Heart left ventricle (tissue), 16 donors: ENCODE data around the gene PHKA2. TPM values are rescaled to one million over a fixed set of nuclear protein-coding genes. Genes with fewer than 3 reads are reported as not detected.
A peak's percentile ranks its signal among the peaks of the same experiment; 100 is the strongest.

Experiments used
- ATAC-seq, 4 donors: fragments of 200-7000 bp; cut with Tn5 transposase; one replicate each; pipeline ENCODE4 v1.9.1; 2020 to 2022; ENCODE audit warnings: moderate library complexity in 4 of 4, mild to moderate bottlenecking in 3 of 4, moderate number of reproducible peaks in 1 of 4
- DNase-seq, 5 donors: peaks; one replicate each; pipeline ENCODE4 v3.0.0-alpha.2; 2020
- H3K27ac ChIP-seq, 12 donors: fragments of 200-600 bp; sonication (generic) in 4 of 12; one replicate each; pipeline versions ENCODE4 v1.5.0 to v1.8.0; 2016 to 2022; ENCODE audit warnings: mild to moderate bottlenecking in 2 of 12
- H3K27me3 ChIP-seq, 9 donors: fragments of 200-600 bp; sonication (generic) in 2 of 9; one replicate each; pipeline versions ENCODE4 v1.5.1 to v1.8.0; 2016 to 2022; ENCODE audit warnings: mild to moderate bottlenecking in 3 of 9
- H3K36me3 ChIP-seq, 9 donors: fragments of 200-600 bp; sonication (generic) in 2 of 9; one replicate each; pipeline versions ENCODE4 v1.5.0 to v1.8.0; 2018 to 2022; ENCODE audit warnings: mild to moderate bottlenecking in 2 of 9
- H3K4me1 ChIP-seq, 12 donors: fragments of 200-600 bp; sonication (generic) in 4 of 12; one replicate each; pipeline versions ENCODE4 v1.5.0 to v1.8.0; 2016 to 2022; ENCODE audit warnings: mild to moderate bottlenecking in 3 of 12
- H3K4me3 ChIP-seq, 12 donors: fragments of 200-600 bp; sonication (generic) in 4 of 12; one replicate each; pipeline versions ENCODE4 v1.5.0 to v1.8.0; 2017 to 2022; ENCODE audit warnings: mild to moderate bottlenecking in 9 of 12, moderate library complexity in 4 of 12
- H3K9me3 ChIP-seq, 12 donors: fragments of 200-600 bp; sonication (generic) in 4 of 12; one replicate each; pipeline versions ENCODE4 v1.5.0 to v1.8.0; 2016 to 2022; ENCODE audit warnings: mild to moderate bottlenecking in 1 of 12
- CTCF ChIP-seq, 12 donors: fragments of 200-600 bp; sonication (generic) in 4 of 12; IDR thresholded peaks; one replicate each; pipeline versions ENCODE4 v1.5.0 to v1.8.0; 2018 to 2022; ENCODE audit warnings: antibody characterized with exemption in 12 of 12, mild to moderate bottlenecking in 5 of 12
- POLR2A ChIP-seq, 2 donors: fragments of 450-650 bp; IDR thresholded peaks; one replicate each; pipeline ENCODE4 v1.6.1; 2017; ENCODE audit warnings: antibody characterized with exemption in 2 of 2, mild to moderate bottlenecking in 2 of 2, moderate library complexity in 2 of 2
- WGBS, 4 donors: extraction: QIAGEN DNeasy Blood & Tissue Kit in 2 of 4; methylation state at CpG; one replicate each; pipeline versions ENCODE4 v1.1.5 to v1.1.7; 2013 to 2018; 5-methylcytosine and 5-hydroxymethylcytosine counted together
- intact Hi-C, 10 donors: fragments of 100-400 bp; cut with DNase I; formaldehyde crosslinking; loops; one replicate each; pipeline versions ENCODE4 v1.11.1 to v1.14.2; 2022
- polyA plus RNA-seq, 2 donors: library from polyadenylated mRNA; stranded (reverse); fragments of 200-250 nt; gene quantifications; one replicate each; pipeline ENCODE4 v1.2.3, GENCODE V29; 2013
- total RNA-seq, 9 donors: library from RNA; depleted of rRNA in 2 of 9; stranded (reverse); fragments of >200 nt in 2 of 9; fragmentation: NEBNext Ultra II Directional in 3 of 9; extraction: Animal tissue kit (Norgen Biotek cat#: 25700) in 3 of 9; gene quantifications; one replicate each; pipeline versions ENCODE4 v1.1.0 to v1.2.4, GENCODE V29; 2016 to 2023
- donor health status: ischemic (EF 13 %, LVEDD 7.1; RV severe dilation, severe dysfunction).
- donor health status: healthy with polysubstance abuse.
- donor health status: DM: no; HTN: yes; CAD: no.
- donor health status: DM: no; HTN: no; CAD: no.
- donor health status: ischemic (EF 25% LVEDD 6.9; RV normal size, moderate dysfunction).
- donor health status: ischemic (EF 25% LVEDD 5.7; RV mildly dilated, moderate dysfunction).
- donor health status: healthy.
- donor health status: DM: yes; HTN: yes; CAD: no.
- donor health status: ischemic (EF 35%, LVEDD 5.7; RV mildly dilated, moderate dysfunction).
- donor health status: nonischemic (EF 11% LVEDD 7.7; RV severe dilation, severe dysfunction).
- donor health status: DM: yes; HTN: yes; CAD: no.
- donor health status: PGD.
- donor health status: ischemic (EF 29% LVEDD 5.4; RV normal size, mild dysfunction).
- donor health status: nonischemic (EF 23%, LVEDD 6.1; RV moderate dilation, normal function).

PHKA2 gene
- total and polyA plus RNA-seq, 11 donors: 13.8 to 45.7 (median 26.9) TPM

- H3K27ac ChIP-seq: no peak overlapping the region
- H3K4me1 ChIP-seq: no peaks in the 10 kb centered on the region
- no peak overlapping the region for H3K4me3 ChIP-seq
- no peak for DNase-seq
- WGBS, 4 donors: 90 to 96% (median 94%) methylated on average over 8 of the region's 8 CpGs
- ATAC-seq: no peak
- H3K36me3 ChIP-seq: peaks cover 0 to 48% (median 28%) of the 10 kb centered on the region in 9 donors
- peaks cover 0 to 10% (median 0%) of the 10 kb centered on the region in 12 donors for H3K9me3 ChIP-seq
- TF ChIP-seq CTCF (IDR thresholded peaks at IDR 0.05) (no peak), POLR2A (IDR thresholded peaks at IDR 0.05) (no peak)
- H3K27me3 ChIP-seq: no peaks in the 10 kb centered on the region
- intact Hi-C loops: no loop called here
Observed at GRCh38 chrX:18920079-18920478, 63.8 kb downstream of the PHKA2 start.

- no peak for DNase-seq
- peaks cover 0 to 10% (median 0%) of the 10 kb centered on the region in 12 donors for H3K9me3 ChIP-seq
- no peaks in the 10 kb centered on the region for H3K27me3 ChIP-seq
- H3K4me1 ChIP-seq: no peaks in the 10 kb centered on the region
- H3K4me3 ChIP-seq: no peak overlapping the region
- no peak for TF ChIP-seq POLR2A (IDR thresholded peaks at IDR 0.05)
- TF ChIP-seq CTCF (IDR thresholded peaks at IDR 0.05): no peak
- intact Hi-C loops: no loop called here
- H3K36me3 ChIP-seq: peaks cover 0 to 49% (median 18%) of the 10 kb centered on the region in 9 donors
- no peak overlapping the region for H3K27ac ChIP-seq
- peak in 1 of 4 donors; percentile 18 for ATAC-seq
- 87 to 95% (median 91%) methylated on average over 7 of the region's 7 CpGs for WGBS, 4 donors
Observed at GRCh38 chrX:18917831-18918230, 66.1 kb downstream of the PHKA2 start.

GRCh38 chrX:18906286-18906685, 77.6 kb downstream of the PHKA2 start:
- Histone ChIP-seq H3K36me3 (peaks cover 0 to 65% (median 40%) of the 10 kb centered on the region in 9 donors), H3K4me1 (no peaks in the 10 kb centered on the region), H3K9me3 (no peaks in the 10 kb centered on the region), H3K27ac (no peak overlapping the region), H3K27me3 (no peaks in the 10 kb centered on the region), H3K4me3 (no peak overlapping the region)
- TF ChIP-seq CTCF (IDR thresholded peaks at IDR 0.05) (no peak), POLR2A (IDR thresholded peaks at IDR 0.05) (no peak)
- 81 to 97% (median 90%) methylated on average over 6 to 12 of the region's 12 CpGs for WGBS, 4 donors
- ATAC-seq (no peak), DNase-seq (no peak)
- intact Hi-C loops: loop anchor here in 2 of 10 donors (10.0 kb wide), 1 partner anchor 511 kb away; no protein-coding TSS in a partner anchor

- no peaks in the 10 kb centered on the region for H3K27me3 ChIP-seq
- no peak for TF ChIP-seq CTCF (IDR thresholded peaks at IDR 0.05)
- no peak for TF ChIP-seq POLR2A (IDR thresholded peaks at IDR 0.05)
- no peak for DNase-seq
- H3K27ac ChIP-seq: no peak overlapping the region
- peaks cover 0 to 8% (median 0%) of the 10 kb centered on the region in 12 donors for H3K4me1 ChIP-seq
- ATAC-seq: no peak
- peaks cover 0 to 17% (median 6%) of the 10 kb centered on the region in 9 donors for H3K36me3 ChIP-seq
- 82 to 85% (median 84%) methylated on average over 15 of the region's 15 CpGs for WGBS, 4 donors
- no peak overlapping the region for H3K4me3 ChIP-seq
- no peaks in the 10 kb centered on the region for H3K9me3 ChIP-seq
- intact Hi-C loops: loop anchor here in 6 of 10 donors (5.0 to 10.0 kb wide), 4 partner anchors 488 to 508 kb away; no protein-coding TSS in a partner anchor
Observed at GRCh38 chrX:18900401-18900976, 83.4 kb downstream of the PHKA2 start.
